Caco-2 (cell line): Measurements from ENCODE around the gene RPUSD2. TPM values are rescaled to one million over a fixed set of nuclear protein-coding genes. Genes with fewer than 3 reads are reported as not detected.

ENCODE experiments used
- Bru-seq: library from RNA; stranded (reverse); fragments of 400-500 nt; gene quantifications from one replicate; lab custom pipeline; 2021; lab: Mats Ljungman, UMichigan
- BruChase-seq, 2 experiments: library from RNA; stranded (reverse); fragments of 400-500 nt; gene quantifications; one replicate each; lab custom pipeline; 2021; lab: Mats Ljungman, UMichigan
- BruUV-seq: library from RNA; stranded (reverse); fragments of 400-500 nt; replicated peaks from 2 replicates; lab custom pipeline; 2021; lab: Mats Ljungman, UMichigan
- CTCF ChIA-PET: fragments of 300-600 bp; sonication (Branson Sonifier 250); formaldehyde crosslinking; loops from one replicate; lab custom pipeline; 2022; ENCODE audit warnings: antibody characterized with exemption; lab: Charles Lee
- POLR2A ChIA-PET: fragments of 300-600 bp; sonication (Branson Sonifier 250); formaldehyde crosslinking; loops from one replicate; lab custom pipeline; 2022; ENCODE audit warnings: antibody characterized with exemption; lab: Charles Lee
- DNase-seq, 2 experiments: peaks; one replicate each; pipeline versions ENCODE4 v3.0.0 to v3.0.0-alpha.2; 2020 to 2022
- H3K27me3 ChIP-seq: replicated peaks from 2 replicates; pipeline ENCODE4 v1.6.0; 2011; ENCODE audit warnings: low read length; ENCODE audit not compliant: control insufficient read depth, insufficient read depth
- H3K36me3 ChIP-seq: 2 replicates; pipeline ENCODE4 v1.5.1; 2011; ENCODE audit warnings: low read length; ENCODE audit not compliant: control insufficient read depth, insufficient read depth
- H3K4me1 ChIP-seq: fragments of 250-450 bp; sonication (Bioruptor Pico); 2 replicates; pipeline ENCODE4 v1.5.1; 2020; ENCODE audit warnings: mild to moderate bottlenecking
- H3K4me3 ChIP-seq: 2 replicates; pipeline ENCODE4 v1.5.1; 2011; ENCODE audit warnings: low read depth, mild to moderate bottlenecking, control low read depth, low read length
- H3K9me3 ChIP-seq: fragments of 250-450 bp; sonication (Bioruptor Pico); 2 replicates; pipeline ENCODE4 v1.5.1; 2020; ENCODE audit warnings: mild to moderate bottlenecking, moderate library complexity
- H3K27ac Mint-ChIP-seq: one replicate; pipeline ENCODE4 v1.8.0; 2022; ENCODE audit warnings: mixed read lengths; ENCODE audit not compliant: unreplicated experiment
- H3K27me3 Mint-ChIP-seq: one replicate; pipeline ENCODE4 v1.8.0; 2022; ENCODE audit warnings: mixed read lengths; ENCODE audit not compliant: insufficient read depth, unreplicated experiment
- H3K36me3 Mint-ChIP-seq: one replicate; pipeline ENCODE4 v1.8.0; 2022; ENCODE audit warnings: mild to moderate bottlenecking, mixed read lengths; ENCODE audit not compliant: insufficient read depth, unreplicated experiment
- H3K4me1 Mint-ChIP-seq: one replicate; pipeline ENCODE4 v1.8.0; 2022; ENCODE audit warnings: low read depth, mixed read lengths; ENCODE audit not compliant: unreplicated experiment
- H3K4me3 Mint-ChIP-seq: one replicate; pipeline ENCODE4 v1.8.0; 2022; ENCODE audit warnings: mild to moderate bottlenecking, moderate library complexity, mixed read lengths; ENCODE audit not compliant: unreplicated experiment
- H3K9me3 Mint-ChIP-seq: one replicate; pipeline ENCODE4 v1.8.0; 2022; ENCODE audit warnings: mixed read lengths; ENCODE audit not compliant: unreplicated experiment
- CTCF ChIP-seq, 2 experiments: fragments of 200-600 bp in 1 of 2; IDR thresholded peaks; 1 replicate in 1 of 2; 2 replicates in 1 of 2; pipeline versions ENCODE4 v1.5.1 to v1.8.0; 2011 to 2022; ENCODE audit warnings: antibody characterized with exemption in 1 of 2, control low read depth in 1 of 2, inconsistent platforms in 1 of 2, low read depth in 1 of 2, low read length in 1 of 2, mild to moderate bottlenecking in 1 of 2, moderate library complexity in 1 of 2; ENCODE audit not compliant: insufficient read depth in 1 of 2, severe bottlenecking in 1 of 2, unreplicated experiment in 1 of 2
- intact Hi-C: fragments of 100-400 bp; cut with micrococcal nuclease; formaldehyde crosslinking; loops from one replicate; pipeline ENCODE4 v1.10.0; 2022; ENCODE audit not compliant: unreplicated experiment
- long read RNA-seq: library from polyadenylated mRNA; stranded (forward); transcript quantifications from one replicate; pipeline ENCODE4 v2.0.0, GENCODE V29; 2022
- total RNA-seq: library from RNA; stranded (reverse); gene quantifications from 2 replicates; pipeline ENCODE4 v1.2.3, GENCODE V29; 2022

Gene RPUSD2
- total RNA-seq, result 12.9 and 14.6 TPM in 2 replicates
- percentile 66 among the genes with signal in this experiment for Bru-seq, nascent RNA
- BruChase-seq, experiment 1, labeled RNA remaining after a 2-hour chase, result percentile 70 among the genes with signal in this experiment
- percentile 51 among the genes with signal in this experiment for BruChase-seq, experiment 2, labeled RNA remaining after a 6-hour chase
- long read RNA-seq, transcript RPUSD2-201 (3 exons, 2,358 nt), result major isoform, 23 of 30 reads
- long read RNA-seq, partial matches to known transcripts, result 0 of 30 reads
- long read RNA-seq, other reads (novel, unspliced or antisense), result 4 of 30 reads

- Histone ChIP-seq H3K27me3 (no peaks in the 10 kb centered on the region), H3K36me3 (peaks cover 5% of the 10 kb centered on the region), H3K4me1 (no peaks in the 10 kb centered on the region), H3K4me3 (peak within 1 kb of the TSS; percentile 97), H3K9me3 (no peaks in the 10 kb centered on the region)
- TF ChIP-seq CTCF (IDR thresholded peaks at IDR 0.05; ENCODE audit: insufficient read depth in 1 of 2, low read depth in 1 of 2, low read length in 1 of 2, severe bottlenecking in 1 of 2, unreplicated experiment in 1 of 2), result no peak
- Mint-ChIP-seq H3K27ac (peak within 1 kb of the TSS; percentile 93), H3K36me3 (peaks cover 40% of the 10 kb centered on the region), H3K4me1 (peaks cover 16% of the 10 kb centered on the region), H3K9me3 (no peaks in the 10 kb centered on the region), H3K27me3 (no peaks in the 10 kb centered on the region), H3K4me3 (peak within 1 kb of the TSS; percentile 91)
- TSS peak; percentile 72 for BruUV-seq
- POLR2A ChIA-PET, result interaction anchor here (0.6 to 1.5 kb wide), 6 partner anchors 15 to 531 kb away, joined by 3 to 13 read pairs (median 4); partner anchors contain the start of gene RAD51
- intact Hi-C loops, result loop anchor here (1.0 to 10.0 kb wide), 2 partner anchors 13 to 195 kb away; partner anchors contain the start of genes C15orf62 and GCHFR
- CTCF ChIA-PET, result interaction anchor here (0.6 to 1.5 kb wide), 5 partner anchors 11 to 96 kb away, joined by 3 to 15 read pairs (median 4); no protein-coding TSS in a partner anchor
- peak; percentile 92 to 93 for DNase-seq
Observed at GRCh38 chr15:40569129-40569953, at the start of gene RPUSD2. RPUSD2 (plus strand) TSS chr15:40569299; CDS start chr15:40569338, 39 bp downstream.

- no peak overlapping the region for H3K27ac Mint-ChIP-seq
- ChIA-PET POLR2A (no interaction called here), CTCF (no interaction called here)
- H3K4me1 ChIP-seq, result no peaks in the 10 kb centered on the region
- H3K27me3 Mint-ChIP-seq, result no peaks in the 10 kb centered on the region
- H3K4me1 Mint-ChIP-seq, result peaks cover 7% of the 10 kb centered on the region
- H3K4me3 Mint-ChIP-seq, result no peak overlapping the region
- intact Hi-C loops, result no loop called here
- H3K36me3 Mint-ChIP-seq, result no peaks in the 10 kb centered on the region
- H3K36me3 ChIP-seq, result no peaks in the 10 kb centered on the region
- H3K4me3 ChIP-seq, result no peak overlapping the region
- no peaks in the 10 kb centered on the region for H3K9me3 Mint-ChIP-seq
- no TSS peak for BruUV-seq
- no peak for TF ChIP-seq CTCF (IDR thresholded peaks at IDR 0.05; ENCODE audit: insufficient read depth in 1 of 2, low read depth in 1 of 2, low read length in 1 of 2, severe bottlenecking in 1 of 2, unreplicated experiment in 1 of 2)
- no peak for DNase-seq
- H3K9me3 ChIP-seq, result no peaks in the 10 kb centered on the region
- no peaks in the 10 kb centered on the region for H3K27me3 ChIP-seq
Observed at GRCh38 chr15:40523611-40524010, 45.5 kb upstream of the RPUSD2 start.

GRCh38 chr15:40525855-40526254 is 43.2 kb upstream of the RPUSD2 start:
- ChIA-PET POLR2A (interaction anchor here (0.5 kb wide), 1 partner anchor 64 kb away, joined by 3 read pairs; no protein-coding TSS in a partner anchor), CTCF (no interaction called here)
- BruUV-seq, result no TSS peak
- no peak for DNase-seq
- Mint-ChIP-seq H3K9me3 (no peaks in the 10 kb centered on the region), H3K27ac (no peak overlapping the region), H3K27me3 (no peaks in the 10 kb centered on the region), H3K4me1 (no peaks in the 10 kb centered on the region), H3K36me3 (no peaks in the 10 kb centered on the region), H3K4me3 (no peak overlapping the region)
- no peaks in the 10 kb centered on the region for H3K36me3 ChIP-seq
- TF ChIP-seq CTCF (IDR thresholded peaks at IDR 0.05; ENCODE audit: insufficient read depth in 1 of 2, low read depth in 1 of 2, low read length in 1 of 2, severe bottlenecking in 1 of 2, unreplicated experiment in 1 of 2), result no peak
- no peaks in the 10 kb centered on the region for H3K27me3 ChIP-seq
- H3K4me3 ChIP-seq, result no peak overlapping the region
- intact Hi-C loops, result no loop called here
- no peaks in the 10 kb centered on the region for H3K4me1 ChIP-seq
- no peaks in the 10 kb centered on the region for H3K9me3 ChIP-seq
